22Rv1 (cell line): ENCODE results near the gene PRKCB.

Experiments used
- H3K27ac ChIP-seq: fragments of 450-650 bp; 2 replicates; pipeline ENCODE4 v1.5.1; 2017
- ZFX ChIP-seq: fragments of 450-650 bp; IDR thresholded peaks from 2 replicates; pipeline ENCODE4 v1.6.1; 2017; ENCODE audit warnings: antibody characterized with exemption, borderline replicate concordance
- TF ChIP-seq, protein P1 (sequence below): fragments of 450-650 bp; IDR thresholded peaks from 2 replicates; pipeline ENCODE4 v1.5.1; 2017; ENCODE audit warnings: mild to moderate bottlenecking

PRKCB gene

DNA sequence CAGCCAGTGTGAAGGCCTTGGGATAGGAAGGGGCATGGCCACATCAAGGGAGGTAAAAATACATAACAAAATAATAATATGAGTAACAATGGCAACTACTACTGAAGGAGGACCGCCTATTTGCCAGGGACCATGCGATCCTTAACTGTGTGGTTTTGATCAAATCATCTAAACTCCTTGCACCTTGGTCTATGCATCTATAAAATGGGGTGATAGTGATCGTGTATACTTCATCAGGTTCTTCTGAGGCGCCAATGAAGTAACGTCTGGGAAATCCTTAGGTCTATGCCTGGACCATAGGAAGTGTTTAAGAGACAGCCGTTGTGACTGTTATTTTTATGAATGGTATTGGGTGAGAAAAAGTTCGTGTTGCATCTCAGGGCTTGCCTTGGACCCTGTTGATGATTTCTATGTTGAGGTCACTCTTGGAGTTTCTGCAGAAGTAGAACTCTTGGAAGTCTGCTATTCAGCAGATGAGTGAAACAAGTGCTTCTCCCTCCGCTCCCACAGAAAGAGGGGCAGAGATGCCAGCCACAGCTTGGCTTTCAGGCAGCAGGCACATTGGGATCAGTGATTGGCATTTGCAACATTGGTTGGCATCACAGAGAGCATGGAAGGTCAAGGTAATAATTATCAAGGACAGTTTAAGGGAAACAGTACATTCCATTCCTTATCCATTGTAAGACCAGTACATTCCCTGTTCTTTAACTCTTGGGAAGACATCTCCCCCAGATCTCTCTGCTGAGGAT, 63.1 kb downstream of the PRKCB start:
- H3K27ac ChIP-seq = no peak overlapping the region
- no peak for TF ChIP-seq ZFX
- TF ChIP-seq, protein P1, sequence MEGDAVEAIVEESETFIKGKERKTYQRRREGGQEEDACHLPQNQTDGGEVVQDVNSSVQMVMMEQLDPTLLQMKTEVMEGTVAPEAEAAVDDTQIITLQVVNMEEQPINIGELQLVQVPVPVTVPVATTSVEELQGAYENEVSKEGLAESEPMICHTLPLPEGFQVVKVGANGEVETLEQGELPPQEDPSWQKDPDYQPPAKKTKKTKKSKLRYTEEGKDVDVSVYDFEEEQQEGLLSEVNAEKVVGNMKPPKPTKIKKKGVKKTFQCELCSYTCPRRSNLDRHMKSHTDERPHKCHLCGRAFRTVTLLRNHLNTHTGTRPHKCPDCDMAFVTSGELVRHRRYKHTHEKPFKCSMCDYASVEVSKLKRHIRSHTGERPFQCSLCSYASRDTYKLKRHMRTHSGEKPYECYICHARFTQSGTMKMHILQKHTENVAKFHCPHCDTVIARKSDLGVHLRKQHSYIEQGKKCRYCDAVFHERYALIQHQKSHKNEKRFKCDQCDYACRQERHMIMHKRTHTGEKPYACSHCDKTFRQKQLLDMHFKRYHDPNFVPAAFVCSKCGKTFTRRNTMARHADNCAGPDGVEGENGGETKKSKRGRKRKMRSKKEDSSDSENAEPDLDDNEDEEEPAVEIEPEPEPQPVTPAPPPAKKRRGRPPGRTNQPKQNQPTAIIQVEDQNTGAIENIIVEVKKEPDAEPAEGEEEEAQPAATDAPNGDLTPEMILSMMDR = no peak

- TF ChIP-seq, protein P1 = no peak
- no peak overlapping the region for H3K27ac ChIP-seq
These were observed 64.1 kb downstream of the PRKCB start for GRCh38 chr16:23899869-23900268.

GRCh38 chr16:23900480-23901177, 64.8 kb downstream of the PRKCB start:
- H3K27ac ChIP-seq = no peak overlapping the region
- TF ChIP-seq ZFX = no peak
- TF ChIP-seq, protein P1 = no peak

GRCh38 chr16:23901178-23902033, 65.6 kb downstream of the PRKCB start:
- H3K27ac ChIP-seq = no peak overlapping the region
- TF ChIP-seq, protein P1 = no peak
- TF ChIP-seq ZFX = no peak

DNA sequence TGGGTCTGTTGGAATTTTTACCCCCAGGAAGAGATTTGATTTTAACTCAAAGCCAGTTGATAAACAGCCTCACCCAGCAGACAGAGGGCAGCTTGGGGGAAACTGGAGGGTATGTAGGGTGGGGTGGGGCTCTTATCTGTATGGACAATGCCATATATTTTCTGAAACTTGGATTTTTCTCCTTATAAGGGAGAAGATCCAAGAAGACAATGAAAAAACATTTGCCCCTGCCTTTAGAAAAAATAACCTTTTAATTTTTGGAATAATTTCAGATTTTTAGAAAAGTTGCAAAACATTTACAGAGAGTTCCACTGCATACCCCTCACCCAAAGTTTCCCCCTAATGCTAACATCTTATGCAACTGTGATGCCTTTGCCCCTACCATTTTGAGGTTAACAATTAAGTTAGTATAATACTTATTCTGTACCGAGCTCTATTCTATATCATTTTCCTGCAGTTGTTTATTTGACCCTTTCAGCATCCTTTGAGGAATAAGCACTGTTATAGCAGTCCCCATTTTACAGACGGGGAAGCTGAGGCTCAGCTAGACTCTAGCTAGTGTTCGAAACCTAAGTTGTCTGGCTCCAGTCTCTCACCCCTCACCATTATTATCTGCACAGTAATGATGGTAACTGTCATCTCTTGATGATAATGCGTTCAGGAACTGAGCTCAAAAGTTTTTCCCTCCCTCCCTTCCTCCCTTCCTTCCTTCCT, 66.4 kb downstream of the PRKCB start:
- TF ChIP-seq ZFX = no peak
- TF ChIP-seq, protein P1 = no peak
- H3K27ac ChIP-seq = no peak overlapping the region

- TF ChIP-seq, protein P1 = no peak
- no peak for TF ChIP-seq ZFX
- H3K27ac ChIP-seq = no peak overlapping the region
These were observed 67.1 kb downstream of the PRKCB start for GRCh38 chr16:23902748-23903414.
